Activated CD4-positive, alpha-beta T cell treated with anti-CD3 and anti-CD28 coated beads, Interleukin-2, amount 50 U/mL, for 24 hours (primary cell): ENCODE data around the gene CRAT.

Source experiments
- DNase-seq, 2 donors: peaks; one replicate each; pipeline ENCODE4 v3.0.0-alpha.2; 2020; ENCODE audit warnings: low read depth in 1 of 2, low spot score in 1 of 2

Gene CRAT

DNA sequence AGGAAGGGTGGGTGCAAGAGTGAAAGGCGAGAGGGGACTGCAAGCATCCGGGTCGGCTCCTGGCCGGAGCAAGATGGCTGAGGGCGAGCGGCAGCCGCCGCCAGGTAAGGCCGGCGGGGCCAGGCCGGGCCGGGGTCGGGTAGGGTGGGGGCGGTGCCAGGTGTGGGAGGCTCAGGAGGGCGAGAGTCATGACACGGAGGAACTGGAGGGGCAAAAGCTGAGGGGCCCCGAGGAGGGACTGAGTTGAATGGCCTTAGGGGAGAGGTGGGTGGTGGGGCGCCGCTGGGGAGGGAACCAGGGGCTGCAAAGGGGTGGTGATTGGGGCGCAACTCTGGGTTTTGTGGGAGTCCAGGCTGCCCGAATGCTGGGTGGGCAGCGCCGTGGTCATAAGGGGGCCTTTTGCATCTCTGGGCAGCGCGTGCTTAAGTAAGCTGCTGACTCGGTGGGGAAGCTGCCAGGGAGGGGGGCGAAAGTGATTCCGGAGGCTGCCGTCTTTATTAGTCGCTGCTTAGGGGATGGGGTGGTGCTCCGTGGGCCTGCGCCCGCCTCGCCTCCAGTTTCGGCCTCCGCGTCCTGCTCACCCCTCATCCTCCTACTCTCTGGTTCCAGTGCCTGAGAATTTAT lies 1.0 kb upstream of the CRAT start:
- peak in 1 of 2 donors; percentile 11 for DNase-seq

- no peak for DNase-seq
Observed at GRCh38 chr9:129109952-129110739, 447 bp downstream of the CRAT start.

GRCh38 chr9:129109537-129109903 lies 1.1 kb downstream of the CRAT start:
- DNase-seq = no peak

GRCh38 chr9:129108805-129109536 lies 1.6 kb downstream of the CRAT start:
- no peak for DNase-seq

DNA sequence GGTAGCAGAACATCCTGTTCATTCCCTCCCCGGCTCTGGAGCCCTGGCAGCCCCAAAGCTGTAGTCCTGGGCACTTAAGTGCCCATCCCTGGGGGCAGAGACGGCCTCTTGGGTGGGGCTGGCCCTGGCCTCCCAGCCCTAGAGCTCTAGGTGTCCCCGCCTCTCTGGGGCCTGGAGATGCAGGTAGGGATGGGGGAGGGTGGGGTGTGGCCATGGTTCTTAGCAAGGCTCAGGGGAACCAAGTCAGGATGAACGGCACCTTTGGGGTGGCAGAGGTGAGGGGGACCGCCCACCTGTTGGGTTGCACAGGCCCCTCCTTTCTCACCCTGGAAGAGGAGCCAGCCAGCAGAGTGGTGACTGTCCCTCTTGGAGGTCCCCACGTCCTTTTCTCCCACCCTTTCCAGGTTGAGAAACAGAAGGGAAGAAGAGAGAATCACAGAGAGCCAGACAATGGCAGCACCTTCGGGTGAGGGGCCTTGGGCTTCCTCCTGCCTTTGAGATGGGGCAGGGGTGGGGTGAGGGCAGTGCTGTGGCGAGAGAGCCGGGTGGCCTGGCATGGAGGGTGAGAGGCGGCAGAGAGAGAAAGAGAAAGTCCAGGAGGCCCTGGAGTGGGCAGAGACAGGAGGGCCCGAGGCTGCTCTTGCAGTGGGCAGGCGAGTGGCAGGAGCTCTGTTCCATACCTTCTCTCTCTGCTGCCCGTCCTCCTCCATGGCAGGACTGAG lies 2.3 kb downstream of the CRAT start:
- no peak for DNase-seq

DNA sequence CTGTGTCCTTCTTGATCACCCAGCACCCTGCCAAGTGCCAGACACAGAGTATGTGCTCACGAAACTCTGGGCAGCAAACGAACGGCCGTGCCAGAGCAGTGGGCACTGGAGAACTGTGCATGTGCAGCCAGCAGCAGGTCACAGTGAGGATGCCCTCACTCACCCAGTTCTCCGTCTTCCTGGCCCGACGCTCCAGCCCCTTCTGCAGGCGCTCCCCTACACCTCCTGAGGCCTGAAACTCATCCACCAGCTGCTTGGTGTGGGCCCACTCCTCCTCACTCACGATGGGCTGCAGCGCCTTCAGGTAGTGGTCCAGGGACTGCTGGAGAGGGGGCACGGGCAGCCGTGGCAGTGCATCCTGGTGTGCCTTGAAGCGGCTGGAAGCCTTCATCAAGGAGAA lies 2.9 kb downstream of the CRAT start:
- no peak for DNase-seq

DNA sequence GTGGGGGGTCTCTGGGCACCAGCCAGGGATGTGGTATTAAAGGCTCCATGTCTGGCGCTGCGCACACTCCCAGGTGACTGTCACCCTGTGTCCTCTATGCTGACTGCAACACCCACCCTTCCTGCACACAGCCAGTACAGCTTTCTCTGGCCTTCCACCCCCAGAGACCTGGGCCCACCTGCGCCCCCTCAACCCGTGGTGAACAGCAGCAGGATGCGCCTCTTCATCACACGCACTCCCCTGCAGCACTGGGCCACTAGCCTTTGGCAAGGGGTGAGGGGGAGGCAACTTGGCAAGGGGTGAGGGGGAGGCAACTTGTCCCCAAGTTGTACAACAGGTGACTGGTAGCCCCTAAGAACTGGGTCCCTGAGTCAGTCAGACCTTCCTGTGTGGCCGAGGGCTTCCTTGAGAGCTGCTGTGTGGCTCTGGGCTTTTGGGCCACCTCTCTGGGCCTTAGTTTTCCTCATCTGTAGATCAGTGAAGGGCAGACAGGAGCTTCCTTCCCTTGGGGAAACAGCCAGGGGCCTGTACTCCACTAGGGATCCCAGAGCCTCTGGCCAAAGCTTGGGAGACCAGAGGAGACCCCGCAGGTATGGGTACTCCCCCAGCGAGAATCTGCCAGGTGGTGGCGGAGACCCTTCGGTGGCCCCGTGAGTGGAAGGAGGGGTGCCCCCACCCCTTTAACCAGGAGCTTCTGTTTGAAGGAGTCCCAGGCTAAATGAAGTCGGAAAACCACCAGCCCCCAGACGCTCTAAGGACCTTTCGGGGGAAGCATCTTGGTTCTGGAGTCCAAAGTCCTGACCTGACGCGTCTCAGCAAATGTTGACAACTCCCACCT lies 4.5 kb downstream of the CRAT start:
- DNase-seq = no peak

- DNase-seq = no peak
Observed at GRCh38 chr9:129104051-129104450, 6.5 kb downstream of the CRAT start.

DNA sequence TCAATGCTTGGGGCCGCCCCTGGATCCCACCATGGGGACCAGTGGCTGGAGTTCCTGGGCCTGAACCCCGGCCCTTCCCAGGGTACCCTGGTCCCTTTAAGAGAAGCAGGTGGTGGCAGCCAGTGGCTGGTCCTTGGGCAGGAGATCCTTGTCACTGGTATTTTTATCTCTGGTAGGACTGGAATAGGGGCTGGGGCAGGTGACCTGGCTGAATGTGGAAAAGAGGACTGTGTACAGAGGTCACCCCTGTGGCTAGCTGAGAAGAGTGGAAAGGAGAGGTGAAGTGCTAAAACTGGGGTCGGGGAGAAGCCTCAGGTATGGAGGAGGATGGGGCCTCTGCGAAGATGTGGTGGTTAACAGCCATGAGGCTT lies 7.0 kb downstream of the CRAT start:
- no peak for DNase-seq

DNA sequence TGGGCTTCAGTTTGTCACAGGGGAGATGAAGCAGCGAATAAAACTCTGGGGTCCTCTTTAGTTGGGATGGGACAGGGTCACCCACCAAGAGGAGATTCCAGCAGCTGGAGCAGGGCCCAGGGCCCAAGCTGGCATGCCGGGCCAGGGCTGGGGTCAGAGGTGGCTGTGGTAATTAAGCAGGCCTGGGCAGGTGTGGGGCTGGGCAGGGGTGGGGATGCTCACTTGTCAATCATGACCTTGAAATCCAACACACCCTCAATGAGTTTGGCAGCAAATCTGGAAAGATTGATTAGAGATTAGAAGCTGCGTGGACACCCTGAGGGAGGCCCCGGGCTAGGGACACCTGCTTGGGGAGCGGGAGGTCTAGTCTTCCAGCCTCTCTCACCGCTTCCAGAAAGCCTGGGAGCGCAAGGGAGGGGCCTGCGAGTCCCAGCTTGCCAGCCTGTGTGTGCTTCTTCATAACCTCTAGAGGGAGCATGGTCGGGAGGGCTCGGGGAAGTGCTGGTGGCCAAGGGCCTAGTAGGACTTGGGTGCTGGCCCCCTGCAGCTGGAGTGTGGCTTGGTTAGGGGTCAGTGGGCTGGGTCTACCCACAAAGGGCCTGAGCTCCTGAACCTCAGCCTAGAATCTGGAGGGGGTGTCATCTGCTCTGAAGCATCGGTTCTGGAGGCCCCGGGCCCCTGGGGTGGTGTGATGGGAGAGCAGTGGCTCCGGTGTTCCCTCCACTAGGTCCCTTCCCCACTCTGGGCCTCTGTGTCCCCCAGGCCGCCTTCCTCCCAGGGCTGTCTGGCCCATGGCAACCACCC lies 7.6 kb downstream of the CRAT start:
- no peak for DNase-seq

DNA sequence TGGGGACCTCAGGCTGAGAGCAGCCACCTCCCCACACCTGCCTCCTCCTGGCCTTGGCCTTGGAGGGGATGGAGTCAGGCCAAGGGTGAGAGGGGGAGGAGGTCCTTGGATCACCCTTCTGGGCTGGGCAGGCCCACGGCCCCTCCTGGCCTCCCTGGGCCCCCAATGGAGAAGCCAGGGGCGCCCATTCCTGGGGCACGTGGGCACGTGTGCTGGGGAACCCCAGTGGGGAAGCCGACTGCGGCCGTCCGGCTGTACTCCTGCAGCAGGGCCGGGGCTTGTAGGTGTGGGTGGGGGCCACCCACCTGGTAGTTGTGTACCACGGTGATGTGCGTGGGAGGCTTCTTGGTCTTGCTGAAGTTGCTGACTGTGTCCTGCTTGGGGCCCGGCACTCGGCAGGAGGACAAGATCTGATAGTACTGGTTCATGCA lies 8.5 kb downstream of the CRAT start:
- no peak for DNase-seq

GRCh38 chr9:129101279-129101678 lies 9.3 kb downstream of the CRAT start:
- no peak for DNase-seq

DNA sequence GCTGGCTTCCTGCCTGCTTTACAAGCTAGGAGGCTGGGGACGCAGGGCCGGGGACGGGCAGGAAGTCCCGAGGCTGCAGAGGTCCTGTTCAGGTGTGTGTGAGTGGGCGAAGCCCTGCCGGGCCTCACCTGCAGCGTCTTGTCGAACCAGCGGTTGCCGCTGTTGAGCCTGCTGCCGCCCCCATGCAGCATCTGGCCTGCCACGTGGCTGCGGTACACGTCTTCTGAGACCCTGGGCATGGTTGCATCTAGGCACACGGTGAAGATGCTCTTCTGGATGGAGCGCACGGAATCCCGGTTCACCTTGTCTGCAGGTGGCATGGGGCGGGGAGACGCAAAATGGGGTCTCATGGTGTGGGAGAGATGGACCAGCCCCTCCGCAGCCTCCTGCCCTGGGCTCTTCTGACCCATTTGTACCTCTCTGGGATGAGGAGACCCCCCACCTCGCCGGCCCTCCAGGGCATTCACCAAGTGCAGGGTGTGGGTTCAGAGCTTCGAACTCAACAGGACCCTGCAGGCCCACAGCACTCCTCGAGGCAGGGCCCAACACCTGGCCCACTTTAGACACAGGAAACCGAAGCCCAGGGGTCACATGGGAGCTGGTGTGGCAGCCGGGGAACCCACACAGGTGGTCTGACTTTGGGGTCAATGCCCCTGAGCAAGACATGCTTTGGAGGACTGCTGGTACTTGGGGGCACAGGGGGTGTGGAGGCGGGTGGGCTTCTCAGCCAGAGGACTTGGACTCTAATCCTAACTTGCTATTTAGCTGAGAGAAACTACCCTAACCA lies 10.0 kb downstream of the CRAT start:
- no peak for DNase-seq

DNA sequence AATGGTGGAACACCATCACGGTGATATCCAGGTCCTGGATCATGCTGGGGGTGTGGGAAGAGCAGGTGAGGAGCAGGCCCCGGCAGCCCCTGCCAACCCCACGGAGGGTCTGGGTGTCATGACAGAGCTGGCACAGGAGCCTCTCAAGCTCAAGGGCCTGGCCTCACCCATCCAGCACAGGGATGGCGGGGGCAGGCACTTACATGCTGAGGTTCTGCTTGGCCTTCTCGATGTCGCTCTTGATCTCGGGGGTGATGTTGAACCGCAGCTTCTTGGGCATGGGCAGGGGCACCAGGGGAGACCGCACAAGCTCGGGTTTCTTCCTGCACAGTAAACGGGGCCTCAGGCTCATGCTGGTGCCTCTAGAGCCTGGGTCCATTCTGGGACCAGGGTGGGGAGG lies 12.3 kb downstream of the CRAT start:
- DNase-seq = no peak

GRCh38 chr9:129097671-129098306 lies 12.8 kb downstream of the CRAT start:
- no peak for DNase-seq

DNA sequence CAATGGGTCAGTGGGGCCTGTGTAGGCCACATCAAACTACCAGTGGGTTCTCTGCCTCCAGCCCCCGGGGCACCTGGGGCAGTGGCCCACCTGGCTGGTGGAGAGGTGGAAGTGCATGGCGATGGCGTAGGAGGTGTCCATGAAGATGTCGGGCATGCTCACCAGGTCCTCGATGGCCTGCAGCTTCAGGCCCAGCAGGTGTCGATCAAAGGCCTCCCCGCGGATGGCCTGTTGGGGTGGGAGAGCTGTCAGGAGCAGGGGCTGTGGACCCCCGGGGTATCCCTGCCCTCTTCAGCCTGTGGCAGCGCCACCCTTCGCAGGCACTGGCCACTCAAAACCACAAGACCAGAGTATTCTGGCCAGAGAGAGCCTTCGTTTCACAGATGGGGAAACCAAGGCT lies 14.7 kb downstream of the CRAT start:
- no peak for DNase-seq

- DNase-seq = no peak
Observed at GRCh38 chr9:129095170-129095667, 15.4 kb downstream of the CRAT start.

DNA sequence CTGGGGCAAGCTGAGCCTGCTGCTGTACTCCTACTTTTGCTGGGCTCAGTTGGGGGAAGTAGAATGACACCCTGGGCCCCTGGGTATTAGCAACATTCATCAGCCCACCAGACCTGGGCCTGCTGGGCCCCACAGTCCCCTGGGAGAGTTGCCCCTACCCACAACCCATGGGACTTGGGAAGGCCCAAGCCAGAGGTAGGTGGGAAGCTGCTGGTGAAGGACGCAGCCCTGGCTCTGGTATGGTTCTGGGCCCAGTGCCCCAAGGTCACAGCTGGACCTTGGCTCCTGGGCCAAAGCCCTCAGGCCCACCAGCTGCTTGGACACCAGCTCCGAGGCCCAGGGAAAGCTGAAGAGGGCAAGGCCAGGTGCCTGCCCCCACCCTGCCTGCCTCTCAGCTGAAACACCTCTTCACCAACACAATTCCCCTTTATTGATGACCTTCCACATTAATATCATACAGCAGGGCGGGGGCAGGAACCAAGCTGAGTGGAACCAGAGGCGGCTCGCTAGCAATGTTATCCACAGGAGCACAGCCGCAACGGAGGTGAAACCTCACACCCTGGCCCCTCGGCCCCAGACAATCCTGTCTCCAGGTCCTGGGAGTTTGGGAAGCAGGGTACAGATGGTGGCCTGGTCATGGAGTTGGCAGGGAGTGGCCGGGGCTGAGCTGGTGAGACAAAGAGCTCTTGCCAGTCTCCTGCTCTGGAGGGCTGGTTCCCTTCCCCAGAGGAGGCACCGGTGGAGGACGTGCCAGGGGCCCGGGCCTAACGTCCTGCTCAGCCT lies 16.0 kb downstream of the CRAT start:
- DNase-seq = no peak
